Stimulated activated naive CD8-positive, alpha-beta T cell treated with anti-CD3 and anti-CD28 coated beads, Interleukin-15, Interleukin-2, amounts not matched to agents 100 U/mL and 50 U/mL, for 24 hours (primary cell): ENCODE results near the gene OXA1L.
"Not testable (repeated sequence)": the region's sequence is repeated elsewhere in the genome, so short reads cannot be mapped to it uniquely, and the experiment has no call there.

Source experiments
- ATAC-seq: fragments of 150-1000 bp; cut with Tn5 transposase; one replicate; pipeline ENCODE4 v1.10.0; 2021
- DNase-seq: peaks from one replicate; pipeline ENCODE4 v3.0.0; 2021

The OXA1L gene

GRCh38 chr14:22769369-22769768 lies 2.9 kb downstream of the OXA1L start:
- ATAC-seq = no peak
- DNase-seq = no peak

- ATAC-seq = no peak
- DNase-seq = no peak
These were observed 4.1 kb downstream of the OXA1L start for GRCh38 chr14:22770481-22771187.

- DNase-seq (no peak), ATAC-seq (no peak)
These were observed 6.2 kb downstream of the OXA1L start for GRCh38 chr14:22772725-22773124.

- DNase-seq (no peak), ATAC-seq (no peak)
These were observed 6.9 kb downstream of the OXA1L start for GRCh38 chr14:22773162-22774010.

- no peak for ATAC-seq
- DNase-seq = no peak
These were observed 7.7 kb downstream of the OXA1L start for GRCh38 chr14:22774011-22774706.

- ATAC-seq (no peak), DNase-seq (no peak)
These were observed 9.7 kb downstream of the OXA1L start for GRCh38 chr14:22776215-22776614.

GRCh38 chr14:22776849-22777248 lies 10.4 kb downstream of the OXA1L start:
- DNase-seq, ATAC-seq: not testable (repeated sequence)

GRCh38 chr14:22778084-22778483 lies 11.6 kb downstream of the OXA1L start:
- ATAC-seq (no peak), DNase-seq (no peak)

GRCh38 chr14:22780105-22780679 lies 13.7 kb downstream of the OXA1L start:
- no peak for ATAC-seq
- DNase-seq = no peak

- DNase-seq = no peak
- ATAC-seq = no peak
These were observed 14.4 kb downstream of the OXA1L start for GRCh38 chr14:22780941-22781300.

- DNase-seq (no peak), ATAC-seq (no peak)
These were observed 15.0 kb downstream of the OXA1L start for GRCh38 chr14:22781301-22781991.

GRCh38 chr14:22786685-22787084 lies 20.2 kb downstream of the OXA1L start:
- ATAC-seq = no peak

GRCh38 chr14:22791301-22791700 lies 24.8 kb downstream of the OXA1L start:
- ATAC-seq = no peak
- no peak for DNase-seq

More at GRCh38 chr14:22786685-22787084, 20.2 kb downstream of the OXA1L start:
- DNase-seq = no peak

- ATAC-seq (no peak), DNase-seq (no peak)
These were observed 25.7 kb downstream of the OXA1L start for GRCh38 chr14:22792158-22792557.

GRCh38 chr14:22793550-22793949 lies 27.1 kb downstream of the OXA1L start:
- not testable (repeated sequence) for ATAC-seq, DNase-seq

GRCh38 chr14:22793976-22794375 lies 27.5 kb downstream of the OXA1L start:
- DNase-seq (no peak), ATAC-seq (no peak)

- DNase-seq = no peak
- no peak for ATAC-seq
These were observed 28.1 kb downstream of the OXA1L start for GRCh38 chr14:22794551-22794951.

- no peak for DNase-seq
- ATAC-seq = no peak
These were observed 29.7 kb downstream of the OXA1L start for GRCh38 chr14:22796087-22796707.

GRCh38 chr14:22797017-22797917 lies 30.8 kb downstream of the OXA1L start:
- ATAC-seq = no peak
- DNase-seq = no peak

- DNase-seq (no peak), ATAC-seq (no peak)
These were observed 32.0 kb downstream of the OXA1L start for GRCh38 chr14:22798528-22798927.
